Measurements from ENCODE around the gene PTPRB.

GRCh38 chr12:70535896-70536374 is 101.3 kb downstream of the PTPRB start:
- TF ChIP-seq EZH2 (IDR thresholded peaks at IDR 0.05; ENCODE audit: borderline replicate concordance, low read depth, low read length, poor library complexity, severe bottlenecking), result no peak
- TF ChIP-seq CTCF (conservative IDR thresholded peaks at IDR 0.05; ENCODE audit: low read depth, low read length), result no peak
